Activated T-cell treated with anti-CD3 and anti-CD28 coated beads, Interleukin-2, amount 50 U/mL, for 24 hours (primary cell): ENCODE results near the gene INSM2.
A peak's percentile ranks its signal among the peaks of the same experiment; 100 is the strongest.

Experiments used
- DNase-seq: peaks from one replicate; pipeline ENCODE4 v3.0.0-alpha.2; 2020
- H3K27ac Mint-ChIP-seq: 2 replicates; pipeline ENCODE4 v1.8.0; 2020; ENCODE audit warnings: mild to moderate bottlenecking, mixed read lengths
- H3K27me3 Mint-ChIP-seq: 2 replicates; pipeline ENCODE4 v1.8.0; 2020; ENCODE audit warnings: mixed read lengths
- H3K36me3 Mint-ChIP-seq: 2 replicates; pipeline ENCODE4 v1.8.0; 2020; ENCODE audit warnings: low read depth, mixed read lengths
- H3K4me1 Mint-ChIP-seq: 2 replicates; pipeline ENCODE4 v1.8.0; 2020; ENCODE audit warnings: low read depth, mixed read lengths
- H3K4me3 Mint-ChIP-seq: 2 replicates; pipeline ENCODE4 v1.8.0; 2020; ENCODE audit warnings: mild to moderate bottlenecking, moderate library complexity, mixed read lengths
- H3K9me3 Mint-ChIP-seq: 2 replicates; pipeline ENCODE4 v1.8.0; 2020; ENCODE audit warnings: mixed read lengths

INSM2 gene

GRCh38 chr14:35533357-35534207 is at the start of gene INSM2:
Gene INSM2, plus strand, starts transcription at chr14:35534164. Its CDS starts 89 bp downstream, at chr14:35534253.
- Mint-ChIP-seq H3K9me3 (no peaks in the 10 kb centered on the region), H3K4me1 (peaks cover 14% of the 10 kb centered on the region), H3K36me3 (peaks cover 5% of the 10 kb centered on the region), H3K4me3 (peak within 1 kb of the TSS; percentile 72), H3K27ac (no peak within 1 kb of the TSS), H3K27me3 (peaks cover 68% of the 10 kb centered on the region)
- peak; percentile 84 for DNase-seq

GRCh38 chr14:35492569-35493014 is 41.4 kb upstream of the INSM2 start:
- DNase-seq = no peak
- Mint-ChIP-seq H3K9me3 (no peaks in the 10 kb centered on the region), H3K4me3 (no peak overlapping the region), H3K27ac (no peak overlapping the region), H3K27me3 (peaks cover 37% of the 10 kb centered on the region), H3K36me3 (no peaks in the 10 kb centered on the region), H3K4me1 (no peaks in the 10 kb centered on the region)

GRCh38 chr14:35495278-35495677 is 38.7 kb upstream of the INSM2 start:
- H3K27ac Mint-ChIP-seq = no peak overlapping the region
- peaks cover 55% of the 10 kb centered on the region for H3K27me3 Mint-ChIP-seq
- H3K36me3 Mint-ChIP-seq = no peaks in the 10 kb centered on the region
- no peak for DNase-seq
- H3K4me1 Mint-ChIP-seq = no peaks in the 10 kb centered on the region
- H3K9me3 Mint-ChIP-seq = peaks cover 2% of the 10 kb centered on the region
- no peak overlapping the region for H3K4me3 Mint-ChIP-seq

GRCh38 chr14:35499180-35499579 is 34.8 kb upstream of the INSM2 start:
- H3K4me1 Mint-ChIP-seq = no peaks in the 10 kb centered on the region

GRCh38 chr14:35503646-35504045 is 30.3 kb upstream of the INSM2 start:
- Mint-ChIP-seq H3K36me3 (no peaks in the 10 kb centered on the region), H3K4me3 (no peak overlapping the region), H3K9me3 (peaks cover 2% of the 10 kb centered on the region), H3K4me1 (no peaks in the 10 kb centered on the region), H3K27me3 (peaks cover 34% of the 10 kb centered on the region), H3K27ac (no peak overlapping the region)
- DNase-seq = no peak

More at GRCh38 chr14:35499180-35499579, 34.8 kb upstream of the INSM2 start:
- Mint-ChIP-seq H3K4me3 (no peak overlapping the region), H3K27ac (no peak overlapping the region), H3K27me3 (peaks cover 57% of the 10 kb centered on the region), H3K9me3 (peaks cover 2% of the 10 kb centered on the region), H3K36me3 (no peaks in the 10 kb centered on the region)
- DNase-seq = no peak

- no peak overlapping the region for H3K27ac Mint-ChIP-seq
- no peak for DNase-seq
- H3K27me3 Mint-ChIP-seq = peaks cover 29% of the 10 kb centered on the region
- no peaks in the 10 kb centered on the region for H3K4me1 Mint-ChIP-seq
- H3K36me3 Mint-ChIP-seq = no peaks in the 10 kb centered on the region
- H3K4me3 Mint-ChIP-seq = no peak overlapping the region
- H3K9me3 Mint-ChIP-seq = peaks cover 1% of the 10 kb centered on the region
Observed at GRCh38 chr14:35504260-35504659, 29.7 kb upstream of the INSM2 start.

- no peak overlapping the region for H3K4me3 Mint-ChIP-seq
- H3K27ac Mint-ChIP-seq = no peak overlapping the region
- no peak for DNase-seq
- no peaks in the 10 kb centered on the region for H3K36me3 Mint-ChIP-seq
- H3K9me3 Mint-ChIP-seq = no peaks in the 10 kb centered on the region
- no peaks in the 10 kb centered on the region for H3K4me1 Mint-ChIP-seq
- H3K27me3 Mint-ChIP-seq = peaks cover 13% of the 10 kb centered on the region
Observed at GRCh38 chr14:35506461-35506860, 27.5 kb upstream of the INSM2 start.

GRCh38 chr14:35506927-35507326 is 27.0 kb upstream of the INSM2 start:
- DNase-seq = no peak
- H3K9me3 Mint-ChIP-seq = no peaks in the 10 kb centered on the region
- H3K36me3 Mint-ChIP-seq = no peaks in the 10 kb centered on the region
- H3K4me3 Mint-ChIP-seq = no peak overlapping the region
- no peaks in the 10 kb centered on the region for H3K4me1 Mint-ChIP-seq
- H3K27ac Mint-ChIP-seq = no peak overlapping the region
- peaks cover 9% of the 10 kb centered on the region for H3K27me3 Mint-ChIP-seq

- no peak overlapping the region for H3K4me3 Mint-ChIP-seq
- no peaks in the 10 kb centered on the region for H3K36me3 Mint-ChIP-seq
- H3K27ac Mint-ChIP-seq = no peak overlapping the region
- H3K4me1 Mint-ChIP-seq = no peaks in the 10 kb centered on the region
- H3K9me3 Mint-ChIP-seq = no peaks in the 10 kb centered on the region
- H3K27me3 Mint-ChIP-seq = no peaks in the 10 kb centered on the region
- no peak for DNase-seq
Observed at GRCh38 chr14:35509846-35510245, 24.1 kb upstream of the INSM2 start.

GRCh38 chr14:35512765-35513164 is 21.2 kb upstream of the INSM2 start:
- H3K36me3 Mint-ChIP-seq = no peaks in the 10 kb centered on the region
- DNase-seq = no peak
- H3K27me3 Mint-ChIP-seq = no peaks in the 10 kb centered on the region
- H3K9me3 Mint-ChIP-seq = no peaks in the 10 kb centered on the region
- H3K4me3 Mint-ChIP-seq = no peak overlapping the region
- H3K4me1 Mint-ChIP-seq = no peaks in the 10 kb centered on the region
- H3K27ac Mint-ChIP-seq = no peak overlapping the region

- Mint-ChIP-seq H3K9me3 (no peaks in the 10 kb centered on the region), H3K27ac (no peak overlapping the region), H3K36me3 (no peaks in the 10 kb centered on the region), H3K4me3 (no peak overlapping the region), H3K4me1 (no peaks in the 10 kb centered on the region), H3K27me3 (peaks cover 9% of the 10 kb centered on the region)
- DNase-seq = no peak
Observed at GRCh38 chr14:35515916-35516315, 18.0 kb upstream of the INSM2 start.

- Mint-ChIP-seq H3K27me3 (peaks cover 13% of the 10 kb centered on the region), H3K4me1 (no peaks in the 10 kb centered on the region)
Observed at GRCh38 chr14:35519986-35520385, 14.0 kb upstream of the INSM2 start.

GRCh38 chr14:35525695-35526094 is 8.3 kb upstream of the INSM2 start:
- no peaks in the 10 kb centered on the region for H3K36me3 Mint-ChIP-seq
- no peak overlapping the region for H3K27ac Mint-ChIP-seq
- H3K4me3 Mint-ChIP-seq = no peak overlapping the region
- H3K27me3 Mint-ChIP-seq = peaks cover 37% of the 10 kb centered on the region
- H3K4me1 Mint-ChIP-seq = no peaks in the 10 kb centered on the region
- peaks cover 3% of the 10 kb centered on the region for H3K9me3 Mint-ChIP-seq
- no peak for DNase-seq

More at GRCh38 chr14:35519986-35520385, 14.0 kb upstream of the INSM2 start:
- Mint-ChIP-seq H3K4me3 (no peak overlapping the region), H3K27ac (no peak overlapping the region), H3K9me3 (peaks cover 3% of the 10 kb centered on the region), H3K36me3 (no peaks in the 10 kb centered on the region)
- no peak for DNase-seq

GRCh38 chr14:35526962-35527361 is 7.0 kb upstream of the INSM2 start:
- peaks cover 47% of the 10 kb centered on the region for H3K27me3 Mint-ChIP-seq
- no peak for DNase-seq
- peaks cover 3% of the 10 kb centered on the region for H3K9me3 Mint-ChIP-seq
- no peaks in the 10 kb centered on the region for H3K36me3 Mint-ChIP-seq
- H3K4me1 Mint-ChIP-seq = no peaks in the 10 kb centered on the region
- H3K27ac Mint-ChIP-seq = no peak overlapping the region
- H3K4me3 Mint-ChIP-seq = no peak overlapping the region

- H3K4me3 Mint-ChIP-seq = no peak overlapping the region
- H3K9me3 Mint-ChIP-seq = no peaks in the 10 kb centered on the region
- peaks cover 14% of the 10 kb centered on the region for H3K4me1 Mint-ChIP-seq
- no peaks in the 10 kb centered on the region for H3K36me3 Mint-ChIP-seq
- H3K27ac Mint-ChIP-seq = no peak overlapping the region
- peaks cover 79% of the 10 kb centered on the region for H3K27me3 Mint-ChIP-seq
- DNase-seq = no peak
Observed at GRCh38 chr14:35531960-35532747, 1.8 kb upstream of the INSM2 start.
